Glutamatergic neuron (in vitro differentiated cells): ENCODE data around the gene N4BP2. TPM values are rescaled to one million over a fixed set of nuclear protein-coding genes. Genes with fewer than 3 reads are reported as not detected.

ENCODE experiments used
- DNase-seq: peaks from one replicate; pipeline ENCODE4 v3.0.0; 2022
- H3K27ac Mint-ChIP-seq: one replicate; pipeline ENCODE4 v1.8.0; 2020; ENCODE audit warnings: mild to moderate bottlenecking, mixed read lengths, inconsistent platforms; ENCODE audit not compliant: unreplicated experiment
- H3K27me3 Mint-ChIP-seq: one replicate; pipeline ENCODE4 v1.8.0; 2020; ENCODE audit warnings: mild to moderate bottlenecking, moderate library complexity, mixed read lengths, inconsistent platforms; ENCODE audit not compliant: unreplicated experiment
- H3K36me3 Mint-ChIP-seq: one replicate; pipeline ENCODE4 v1.8.0; 2020; ENCODE audit warnings: mild to moderate bottlenecking, mixed read lengths, inconsistent platforms; ENCODE audit not compliant: unreplicated experiment
- H3K4me1 Mint-ChIP-seq: one replicate; pipeline ENCODE4 v1.8.0; 2020; ENCODE audit warnings: mild to moderate bottlenecking, low read depth, mixed read lengths, inconsistent platforms; ENCODE audit not compliant: unreplicated experiment
- H3K4me3 Mint-ChIP-seq: one replicate; pipeline ENCODE4 v1.8.0; 2020; ENCODE audit warnings: mild to moderate bottlenecking, mixed read lengths, inconsistent platforms; ENCODE audit not compliant: unreplicated experiment
- H3K9me3 Mint-ChIP-seq: one replicate; pipeline ENCODE4 v1.8.0; 2020; ENCODE audit warnings: mild to moderate bottlenecking, moderate library complexity, mixed read lengths, inconsistent platforms; ENCODE audit not compliant: unreplicated experiment
- total RNA-seq: library from RNA; stranded (reverse); fragmentation: NEBNext Ultra II Directional; extraction: Animal tissue kit (Norgen Biotek cat#: 25700); gene quantifications from one replicate; pipeline ENCODE4 v1.2.1, GENCODE V29; 2021; ENCODE audit not compliant: unreplicated experiment
- TF ChIP-seq, protein P1 (sequence below): fragments of 200-600 bp; sonication (generic); IDR thresholded peaks from one replicate; pipeline ENCODE4 v1.5.0; 2021; ENCODE audit not compliant: partially characterized antibody, unreplicated experiment

The N4BP2 gene
- total RNA-seq, 1 donor from 2014 or later: 9.7 TPM

DNA sequence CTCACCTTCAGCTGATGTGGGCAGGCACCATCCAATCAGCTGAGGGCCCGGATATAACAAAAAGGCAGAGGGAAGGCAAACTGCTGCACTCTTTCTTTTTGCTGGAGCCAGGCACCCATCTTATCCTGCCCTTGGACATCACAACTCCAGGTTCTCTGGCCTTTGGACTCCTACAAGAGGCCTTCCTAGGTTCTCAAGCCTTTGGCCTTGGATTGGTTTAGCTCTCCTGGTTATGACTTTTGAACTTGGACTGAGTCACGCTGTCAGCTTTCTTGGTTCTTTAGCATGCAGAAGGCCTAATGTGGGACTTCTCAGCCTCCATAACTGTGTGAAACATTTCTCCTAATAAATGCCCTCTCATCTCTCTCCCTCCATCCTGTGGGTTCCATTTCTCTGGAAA, 23.0 kb upstream of the N4BP2 start:
- H3K4me3 Mint-ChIP-seq: no peak overlapping the region
- H3K36me3 Mint-ChIP-seq: no peaks in the 10 kb centered on the region
- no peaks in the 10 kb centered on the region for H3K9me3 Mint-ChIP-seq
- no peak overlapping the region for H3K27ac Mint-ChIP-seq
- H3K27me3 Mint-ChIP-seq: no peaks in the 10 kb centered on the region
- no peaks in the 10 kb centered on the region for H3K4me1 Mint-ChIP-seq
- no peak for DNase-seq
- TF ChIP-seq, protein P1, sequence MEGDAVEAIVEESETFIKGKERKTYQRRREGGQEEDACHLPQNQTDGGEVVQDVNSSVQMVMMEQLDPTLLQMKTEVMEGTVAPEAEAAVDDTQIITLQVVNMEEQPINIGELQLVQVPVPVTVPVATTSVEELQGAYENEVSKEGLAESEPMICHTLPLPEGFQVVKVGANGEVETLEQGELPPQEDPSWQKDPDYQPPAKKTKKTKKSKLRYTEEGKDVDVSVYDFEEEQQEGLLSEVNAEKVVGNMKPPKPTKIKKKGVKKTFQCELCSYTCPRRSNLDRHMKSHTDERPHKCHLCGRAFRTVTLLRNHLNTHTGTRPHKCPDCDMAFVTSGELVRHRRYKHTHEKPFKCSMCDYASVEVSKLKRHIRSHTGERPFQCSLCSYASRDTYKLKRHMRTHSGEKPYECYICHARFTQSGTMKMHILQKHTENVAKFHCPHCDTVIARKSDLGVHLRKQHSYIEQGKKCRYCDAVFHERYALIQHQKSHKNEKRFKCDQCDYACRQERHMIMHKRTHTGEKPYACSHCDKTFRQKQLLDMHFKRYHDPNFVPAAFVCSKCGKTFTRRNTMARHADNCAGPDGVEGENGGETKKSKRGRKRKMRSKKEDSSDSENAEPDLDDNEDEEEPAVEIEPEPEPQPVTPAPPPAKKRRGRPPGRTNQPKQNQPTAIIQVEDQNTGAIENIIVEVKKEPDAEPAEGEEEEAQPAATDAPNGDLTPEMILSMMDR: no peak

DNA sequence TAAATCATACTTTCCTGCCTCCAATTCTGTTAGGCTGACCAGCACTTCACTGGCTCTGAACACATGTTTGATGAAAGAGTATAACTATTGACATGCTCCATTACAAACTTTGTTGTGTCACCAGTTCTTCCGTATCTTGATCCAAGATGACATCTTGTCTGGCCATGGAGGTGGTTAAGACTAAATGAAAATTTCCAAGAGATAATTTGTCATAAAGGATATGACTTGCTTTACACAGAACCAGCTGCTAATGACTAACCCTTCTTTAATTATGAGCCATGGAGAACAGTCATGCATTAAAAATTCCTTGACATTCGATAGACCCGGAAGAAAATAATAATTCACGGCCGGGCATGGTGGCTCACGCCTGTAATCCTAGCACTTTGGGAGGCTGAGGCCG, 17.7 kb upstream of the N4BP2 start:
- H3K27ac Mint-ChIP-seq: no peak overlapping the region
- H3K36me3 Mint-ChIP-seq: no peaks in the 10 kb centered on the region
- H3K4me1 Mint-ChIP-seq: no peaks in the 10 kb centered on the region

DNA sequence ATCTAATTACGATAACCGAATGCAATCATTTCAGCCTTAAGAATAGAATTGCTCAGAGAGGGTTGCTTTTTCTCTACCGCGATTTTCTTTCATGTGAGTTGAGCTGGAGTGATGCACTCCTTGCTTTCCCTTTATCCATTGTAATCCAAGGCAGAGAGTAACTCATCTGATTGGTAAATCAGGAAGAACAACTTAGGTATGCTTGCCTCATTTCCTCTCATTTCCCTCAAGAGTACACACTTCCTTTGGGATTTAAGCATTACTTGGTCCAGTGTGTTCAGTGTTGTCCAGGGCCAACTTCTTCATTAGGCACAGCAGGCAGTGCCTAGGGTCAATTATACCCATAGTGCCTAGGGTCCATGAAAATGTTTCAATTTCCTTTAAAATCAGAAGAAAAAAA, 15.7 kb upstream of the N4BP2 start:
- Mint-ChIP-seq H3K36me3 (no peaks in the 10 kb centered on the region), H3K27me3 (no peaks in the 10 kb centered on the region), H3K4me1 (no peaks in the 10 kb centered on the region), H3K4me3 (no peak overlapping the region), H3K27ac (no peak overlapping the region), H3K9me3 (no peaks in the 10 kb centered on the region)
- TF ChIP-seq, protein P1: no peak
- no peak for DNase-seq

More for the DNA sequence above, 17.7 kb upstream of the N4BP2 start:
- H3K9me3 Mint-ChIP-seq: no peaks in the 10 kb centered on the region
- TF ChIP-seq, protein P1: no peak
- no peak overlapping the region for H3K4me3 Mint-ChIP-seq
- DNase-seq: no peak
- no peaks in the 10 kb centered on the region for H3K27me3 Mint-ChIP-seq

DNA sequence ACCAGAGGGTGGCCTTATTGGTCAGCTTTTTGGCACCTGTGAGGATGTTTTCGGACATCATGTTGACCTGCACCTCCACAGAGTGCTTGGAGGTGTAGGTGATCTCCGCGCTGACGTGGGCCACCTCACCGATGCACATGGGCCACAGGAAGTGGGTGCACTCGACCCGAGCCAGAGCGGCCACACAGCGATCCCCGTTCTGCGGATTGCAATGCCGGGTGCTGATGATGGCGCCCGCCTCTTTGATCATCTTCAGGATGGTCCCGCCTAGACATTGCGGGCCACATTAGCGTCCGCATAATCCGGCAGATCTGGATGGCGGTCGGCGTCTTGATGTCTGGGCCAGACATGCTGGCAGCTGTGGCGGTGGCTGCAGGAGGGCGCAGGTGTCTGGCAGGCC, 12.9 kb upstream of the N4BP2 start:
- no peaks in the 10 kb centered on the region for H3K4me1 Mint-ChIP-seq
- H3K9me3 Mint-ChIP-seq: no peaks in the 10 kb centered on the region
- H3K27ac Mint-ChIP-seq: no peak overlapping the region
- no peak for DNase-seq
- no peaks in the 10 kb centered on the region for H3K36me3 Mint-ChIP-seq
- peaks cover 2% of the 10 kb centered on the region for H3K27me3 Mint-ChIP-seq
- no peak overlapping the region for H3K4me3 Mint-ChIP-seq
- TF ChIP-seq, protein P1: no peak

DNA sequence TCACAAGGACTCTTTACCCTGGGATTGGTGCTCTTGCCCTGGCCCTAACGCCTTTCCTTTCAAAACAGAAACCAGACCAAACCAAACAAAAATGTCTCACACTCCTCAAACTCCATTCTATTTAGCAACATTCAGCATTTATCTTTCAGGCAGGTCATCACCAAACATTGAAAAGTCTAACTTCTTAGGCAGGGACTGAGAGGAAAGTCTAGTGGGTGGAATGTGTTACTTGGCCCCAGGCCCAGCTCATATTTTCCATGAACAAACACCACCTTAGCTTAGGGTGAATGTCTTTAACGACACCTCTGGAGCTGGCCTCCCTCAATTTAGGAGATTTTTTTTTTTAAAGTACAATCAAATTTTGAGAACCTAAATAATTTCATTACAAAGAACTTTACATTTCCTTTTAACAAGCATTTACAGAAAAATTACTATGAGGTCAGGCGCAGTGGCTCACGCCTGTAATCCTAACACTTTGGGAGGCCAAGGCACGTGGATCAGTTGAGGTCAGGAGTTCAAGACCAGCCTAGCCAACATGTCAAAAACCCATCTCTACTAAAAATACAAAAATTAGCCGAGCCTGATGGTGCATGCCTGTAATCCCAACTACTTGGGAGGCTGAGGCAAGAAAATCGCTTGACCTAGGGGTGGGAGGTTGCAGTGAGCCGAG, 10.2 kb upstream of the N4BP2 start:
- Mint-ChIP-seq H3K9me3 (no peaks in the 10 kb centered on the region), H3K27ac (no peak overlapping the region), H3K27me3 (peaks cover 2% of the 10 kb centered on the region), H3K4me1 (no peaks in the 10 kb centered on the region), H3K4me3 (no peak overlapping the region), H3K36me3 (no peaks in the 10 kb centered on the region)
- no peak for DNase-seq
- TF ChIP-seq, protein P1: no peak
